Measurements from ENCODE around the gene CDK1.
A peak's percentile ranks its signal among the peaks of the same experiment; 100 is the strongest.

Gene CDK1

GRCh38 chr10:60808036-60808435, 29.8 kb downstream of the CDK1 start:
- DNase-seq (ENCODE audit: low read depth): no peak
- no peak for TF ChIP-seq CTCF (IDR thresholded peaks at IDR 0.05; ENCODE audit: low read length, missing control alignments)

GRCh38 chr10:60809157-60809556, 30.9 kb downstream of the CDK1 start:
- no peak for TF ChIP-seq CTCF (IDR thresholded peaks at IDR 0.05; ENCODE audit: low read length, missing control alignments)
- H3K4me3 ChIP-seq (replicated peaks; ENCODE audit: low read depth, low read length): no peak overlapping the region
- peak; percentile 93 for DNase-seq (ENCODE audit: low read depth)

More at GRCh38 chr10:60808036-60808435, 29.8 kb downstream of the CDK1 start:
- H3K4me3 ChIP-seq (replicated peaks; ENCODE audit: low read depth, low read length): no peak overlapping the region

GRCh38 chr10:60810437-60811182, 32.3 kb downstream of the CDK1 start:
- DNase-seq (ENCODE audit: low read depth): peak; percentile 85
- no peak overlapping the region for H3K4me3 ChIP-seq (replicated peaks; ENCODE audit: low read depth, low read length)
- no peak for TF ChIP-seq CTCF (IDR thresholded peaks at IDR 0.05; ENCODE audit: low read length, missing control alignments)

GRCh38 chr10:60816628-60817397, 38.5 kb downstream of the CDK1 start:
- DNase-seq (ENCODE audit: low read depth): peak; percentile 95
- no peak overlapping the region for H3K4me3 ChIP-seq (replicated peaks; ENCODE audit: low read depth, low read length)
- TF ChIP-seq CTCF (IDR thresholded peaks at IDR 0.05; ENCODE audit: low read length, missing control alignments): peak; percentile 80

GRCh38 chr10:60817398-60817805, 39.1 kb downstream of the CDK1 start:
- no peak overlapping the region for H3K4me3 ChIP-seq (replicated peaks; ENCODE audit: low read depth, low read length)
- peak; percentile 26 for DNase-seq (ENCODE audit: low read depth)
- no peak for TF ChIP-seq CTCF (IDR thresholded peaks at IDR 0.05; ENCODE audit: low read length, missing control alignments)

- peak; percentile 55 for DNase-seq (ENCODE audit: low read depth)
- no peak overlapping the region for H3K4me3 ChIP-seq (replicated peaks; ENCODE audit: low read depth, low read length)
- TF ChIP-seq CTCF (IDR thresholded peaks at IDR 0.05; ENCODE audit: low read length, missing control alignments): no peak
Observed at GRCh38 chr10:60818134-60818770, 40.0 kb downstream of the CDK1 start.
